A549 (cell line): ENCODE measurements around the gene SLC25A25. TPM values are rescaled to one million over a fixed set of nuclear protein-coding genes. Genes with fewer than 3 reads are reported as not detected.
A peak's percentile ranks its signal among the peaks of the same experiment; 100 is the strongest.

Experiments
- ATAC-seq, 2 experiments: fragments of 200-7000 bp in 1 of 2; fragments of >200 bp in 1 of 2; cut with Nextera tagmentation in 1 of 2; cut with Tn5 transposase in 1 of 2; 3 replicates each; pipeline versions ENCODE4 v1.8.0 to v1.9.1; 2018 to 2020; ENCODE audit warnings: mild to moderate bottlenecking in 1 of 2, moderate library complexity in 1 of 2
- CTCF ChIA-PET: fragments of 300-600 bp; sonication (Branson Sonifier 250); formaldehyde crosslinking; extraction: SDS; loops from one replicate; lab custom pipeline; 2021; ENCODE audit warnings: antibody characterized with exemption, inconsistent platforms; lab: Yijun Ruan, JAX
- POLR2A ChIA-PET: fragments of 350-600 bp; formaldehyde crosslinking; extraction: SDS; loops from one replicate; lab custom pipeline; 2021; ENCODE audit warnings: antibody characterized with exemption, inconsistent platforms; lab: Yijun Ruan, JAX
- DNase-seq, 2 experiments: peaks; one replicate each; pipeline versions ENCODE4 v3.0.0 to v3.0.0-alpha.2; 2011 to 2016; ENCODE audit warnings: low read depth in 1 of 2, low spot score in 1 of 2
- FAIRE-seq: peaks from 2 replicates; lab custom pipeline; 2011; peaks lifted over from hg19 to GRCh38; lab: Jason Lieb, UNC
- H3K27ac ChIP-seq, 2 experiments: fragments of >200 bp; sonication (Bioruptor Twin); formaldehyde crosslinking; 3 replicates each; pipeline ENCODE4 v1.5.1; 2016 to 2017
- H3K4me1 ChIP-seq: fragments of >200 bp; sonication (Bioruptor Twin); formaldehyde crosslinking; 3 replicates; pipeline ENCODE4 v1.6.1; 2016
- H3K4me2 ChIP-seq: fragments of >200 bp; sonication (Bioruptor Twin); formaldehyde crosslinking; 3 replicates; pipeline ENCODE4 v1.6.1; 2016
- H3K4me3 ChIP-seq: fragments of >200 bp; sonication (Bioruptor Twin); formaldehyde crosslinking; 3 replicates; pipeline ENCODE4 v1.5.1; 2016
- H3K9me3 ChIP-seq: fragments of >200 bp; sonication (Bioruptor Twin); formaldehyde crosslinking; 3 replicates; pipeline ENCODE4 v1.6.1; 2016
- CEBPB ChIP-seq, 2 experiments: fragments of >200 bp in 1 of 2; sonication (Bioruptor Twin) in 1 of 2; formaldehyde crosslinking in 1 of 2; IDR thresholded peaks; 2 replicates each; pipeline ENCODE4 v1.6.1; 2012 to 2016
- EHMT2 ChIP-seq: fragments of 200-600 bp; sonication (generic); IDR thresholded peaks from 2 replicates; pipeline ENCODE4 v1.6.1; 2016; ENCODE audit warnings: antibody characterized with exemption, low read depth, mild to moderate bottlenecking, moderate library complexity
- FOSL2 ChIP-seq, 2 experiments: fragments of 450-650 bp in 1 of 2; fragments of >200 bp in 1 of 2; sonication (Bioruptor Twin) in 1 of 2; formaldehyde crosslinking; IDR thresholded peaks; 2 replicates each; pipeline versions ENCODE4 v1.5.0 to v1.6.1; 2016 to 2020; ENCODE audit warnings: mild to moderate bottlenecking in 1 of 2, moderate library complexity in 1 of 2
- FOXS1 ChIP-seq: fragments of 250-450 bp; sonication (Bioruptor Pico); IDR thresholded peaks from 2 replicates; pipeline ENCODE4 v1.5.0; 2020; ENCODE audit warnings: mild to moderate bottlenecking, moderate library complexity
- GATA3 ChIP-seq: IDR thresholded peaks from 2 replicates; pipeline ENCODE4 v1.6.1; 2012; ENCODE audit warnings: borderline replicate concordance
- JUN ChIP-seq, 2 experiments: fragments of >200 bp; sonication (Bioruptor Twin); formaldehyde crosslinking; IDR thresholded peaks; 2 replicates in 1 of 2; 3 replicates in 1 of 2; pipeline ENCODE4 v1.6.1; 2016 to 2017
- JUNB ChIP-seq: fragments of >200 bp; sonication (Bioruptor Twin); formaldehyde crosslinking; IDR thresholded peaks from 2 replicates; pipeline ENCODE4 v1.6.1; 2016
- MAFK ChIP-seq: fragments of 450-650 bp; IDR thresholded peaks from 2 replicates; pipeline ENCODE4 v1.6.1; 2014; ENCODE audit not compliant: partially characterized antibody
- POLR2A ChIP-seq: IDR thresholded peaks from 2 replicates; pipeline ENCODE4 v1.6.1; 2012; ENCODE audit warnings: mild to moderate bottlenecking, low read length
- ZNF302 ChIP-seq: fragments of 250-450 bp; sonication (Bioruptor Pico); IDR thresholded peaks from 2 replicates; pipeline ENCODE4 v1.9.0; 2021; ENCODE audit warnings: inconsistent platforms, mild to moderate bottlenecking, moderate library complexity
- WGBS: methylation state at CpG from one replicate; pipeline ENCODE4 v1.1.6; 2017; ENCODE audit errors: missing lambda C conversion rate; 5-methylcytosine and 5-hydroxymethylcytosine counted together
- polyA plus RNA-seq, 4 experiments: library from polyadenylated mRNA; depleted of rRNA in 3 of 4; stranded (reverse); fragments of >200 nt; fragmentation: RNase III in 1 of 4; extraction: RNeasy Plus Mini Kit Qiagen cat#74134 plus additional on column Dnase treatment in 1 of 4; gene quantifications; 2 replicates in 3 of 4; 3 replicates in 1 of 4; pipeline ENCODE4 v1.2.3, GENCODE V29; 2011 to 2017
- TF ChIP-seq, protein P1 (sequence below): fragments of 200-600 bp; sonication (generic); IDR thresholded peaks from 2 replicates; pipeline ENCODE4 v1.6.1; 2016; ENCODE audit warnings: antibody characterized with exemption, mild to moderate bottlenecking, moderate library complexity
- TF ChIP-seq, protein P2 (sequence below): IDR thresholded peaks from 2 replicates; pipeline ENCODE4 v1.6.1; 2012
- TF ChIP-seq, protein P3 (sequence below): IDR thresholded peaks from 2 replicates; pipeline ENCODE4 v1.6.1; 2012; ENCODE audit warnings: low read depth, borderline replicate concordance

Gene SLC25A25
- polyA plus RNA-seq, 2 of the 4 experiments (the other 2 are of a cell fraction), result 7.0 TPM

DNA sequence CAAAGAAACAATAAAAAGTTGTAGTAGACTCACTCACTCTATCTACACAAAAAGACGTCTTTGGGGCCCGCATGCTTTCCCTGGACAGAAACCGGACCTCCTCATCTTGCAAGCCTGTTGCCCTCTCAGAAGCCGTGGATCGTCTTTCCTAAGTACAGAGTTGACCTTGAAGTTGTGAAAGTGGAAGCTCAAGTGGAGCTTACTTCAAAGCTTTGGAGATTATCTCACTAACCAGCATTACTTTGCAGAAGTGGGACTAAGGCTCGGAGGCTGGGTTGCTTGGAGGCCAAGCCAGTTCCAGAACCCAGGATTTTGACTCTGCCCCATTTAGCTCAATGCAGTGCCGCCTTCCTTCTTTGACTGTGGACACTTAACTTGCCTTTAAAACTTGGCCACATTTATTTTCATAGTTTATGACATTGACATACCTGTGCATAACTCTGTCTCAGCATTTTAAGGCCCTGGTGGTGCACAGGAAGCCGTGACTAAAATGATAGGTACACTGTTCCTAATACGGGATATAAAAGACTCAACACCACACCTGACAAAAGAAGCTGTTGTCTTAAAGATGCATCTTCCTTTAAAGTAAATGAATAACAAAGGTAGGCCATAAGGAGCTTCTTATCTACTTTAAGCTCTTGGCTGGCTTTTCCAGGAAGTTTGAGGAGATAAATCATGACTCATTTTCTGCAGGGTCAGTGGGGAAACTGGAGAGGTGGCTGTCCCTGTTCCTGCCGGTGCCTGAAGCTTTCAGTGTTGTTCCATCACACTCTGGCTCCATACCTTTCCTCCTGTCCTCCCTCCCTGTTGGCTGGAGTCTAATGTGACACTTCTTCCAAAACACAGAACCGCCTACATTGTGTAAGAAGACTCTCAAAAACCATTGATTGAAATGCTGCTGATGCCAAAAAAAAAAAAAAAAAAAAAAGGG lies 10.7 kb downstream of the SLC25A25 start:
- DNase-seq (peak; percentile 76 to 89), ATAC-seq (peak; percentile 82 to 90)
- Histone ChIP-seq H3K27ac (peak overlapping the region; percentile 80 to 88), H3K4me3 (no peak overlapping the region), H3K4me2 (peak overlapping the region; percentile 77), H3K4me1 (peaks cover 56% of the 10 kb centered on the region)
- ChIA-PET POLR2A (interaction anchor here (0.6 to 3.2 kb wide), 5 partner anchors 11 to 145 kb away, joined by 3 to 15 read pairs (median 4); partner anchors contain the start of genes NAIF1 and SLC25A25), CTCF (interaction anchor here (0.6 to 4.8 kb wide), 18 partner anchors 9 to 208 kb away, joined by 3 to 22 read pairs (median 3); partner anchors contain the start of genes NAIF1 and SLC25A25)
- peak in 1 of 2 experiments; percentile 40; a peak in 1 of 5 replicates for TF ChIP-seq JUN (IDR thresholded peaks at IDR 0.05)
- TF ChIP-seq, protein P1, sequence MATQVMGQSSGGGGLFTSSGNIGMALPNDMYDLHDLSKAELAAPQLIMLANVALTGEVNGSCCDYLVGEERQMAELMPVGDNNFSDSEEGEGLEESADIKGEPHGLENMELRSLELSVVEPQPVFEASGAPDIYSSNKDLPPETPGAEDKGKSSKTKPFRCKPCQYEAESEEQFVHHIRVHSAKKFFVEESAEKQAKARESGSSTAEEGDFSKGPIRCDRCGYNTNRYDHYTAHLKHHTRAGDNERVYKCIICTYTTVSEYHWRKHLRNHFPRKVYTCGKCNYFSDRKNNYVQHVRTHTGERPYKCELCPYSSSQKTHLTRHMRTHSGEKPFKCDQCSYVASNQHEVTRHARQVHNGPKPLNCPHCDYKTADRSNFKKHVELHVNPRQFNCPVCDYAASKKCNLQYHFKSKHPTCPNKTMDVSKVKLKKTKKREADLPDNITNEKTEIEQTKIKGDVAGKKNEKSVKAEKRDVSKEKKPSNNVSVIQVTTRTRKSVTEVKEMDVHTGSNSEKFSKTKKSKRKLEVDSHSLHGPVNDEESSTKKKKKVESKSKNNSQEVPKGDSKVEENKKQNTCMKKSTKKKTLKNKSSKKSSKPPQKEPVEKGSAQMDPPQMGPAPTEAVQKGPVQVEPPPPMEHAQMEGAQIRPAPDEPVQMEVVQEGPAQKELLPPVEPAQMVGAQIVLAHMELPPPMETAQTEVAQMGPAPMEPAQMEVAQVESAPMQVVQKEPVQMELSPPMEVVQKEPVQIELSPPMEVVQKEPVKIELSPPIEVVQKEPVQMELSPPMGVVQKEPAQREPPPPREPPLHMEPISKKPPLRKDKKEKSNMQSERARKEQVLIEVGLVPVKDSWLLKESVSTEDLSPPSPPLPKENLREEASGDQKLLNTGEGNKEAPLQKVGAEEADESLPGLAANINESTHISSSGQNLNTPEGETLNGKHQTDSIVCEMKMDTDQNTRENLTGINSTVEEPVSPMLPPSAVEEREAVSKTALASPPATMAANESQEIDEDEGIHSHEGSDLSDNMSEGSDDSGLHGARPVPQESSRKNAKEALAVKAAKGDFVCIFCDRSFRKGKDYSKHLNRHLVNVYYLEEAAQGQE, result no peak
- TF ChIP-seq, protein P2, sequence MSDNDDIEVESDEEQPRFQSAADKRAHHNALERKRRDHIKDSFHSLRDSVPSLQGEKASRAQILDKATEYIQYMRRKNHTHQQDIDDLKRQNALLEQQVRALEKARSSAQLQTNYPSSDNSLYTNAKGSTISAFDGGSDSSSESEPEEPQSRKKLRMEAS, result peak; percentile 19; the same call in 1 of the 2 replicates
- TF ChIP-seq GATA3, result peak; percentile 38; the same call in 1 of the 2 replicates
- peak; percentile 50 for TF ChIP-seq FOSL2 (IDR thresholded peaks at IDR 0.05)
- TF ChIP-seq FOSL2 (CRISPR knock-in tag; IDR thresholded peaks at IDR 0.05), result peak; percentile 88
- peak; percentile 18; the same call in 1 of the 2 replicates for TF ChIP-seq JUNB
- TF ChIP-seq, all 56 proteins: peak for 5
- no peaks in the 10 kb centered on the region for H3K9me3 ChIP-seq
- FAIRE-seq, result no peak
- WGBS, result 15% methylated on average over 11 of the region's 11 CpGs

DNA sequence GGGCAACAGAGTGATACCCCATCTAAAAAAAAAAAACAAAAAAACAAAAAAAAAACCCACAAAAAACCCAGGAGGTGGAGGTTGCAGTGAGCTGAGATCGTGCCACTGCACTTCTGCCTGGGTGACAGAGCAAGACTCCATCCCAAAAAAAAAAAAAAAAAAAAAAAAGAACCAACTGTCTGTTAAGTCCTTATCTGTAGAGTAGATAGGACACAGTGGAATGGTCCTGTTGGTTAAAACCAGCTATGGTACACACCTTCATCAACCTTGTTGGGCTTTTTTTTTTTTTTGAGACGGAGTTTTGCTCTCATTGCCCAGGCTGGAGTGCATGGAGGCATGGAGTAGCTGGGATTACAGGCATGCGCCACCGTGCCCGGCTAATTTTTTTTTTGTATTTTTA lies 12.2 kb downstream of the SLC25A25 start:
- WGBS, result 94% methylated on average over 5 of the region's 5 CpGs
- Histone ChIP-seq H3K4me3 (no peak overlapping the region), H3K27ac (peak overlapping the region; percentile 80 to 88), H3K9me3 (no peaks in the 10 kb centered on the region), H3K4me2 (peak overlapping the region; percentile 5; the same call in 1 of the 3 replicates), H3K4me1 (peaks cover 55% of the 10 kb centered on the region)
- ATAC-seq (no peak), DNase-seq (no peak), FAIRE-seq (no peak)
- CTCF ChIA-PET, result interaction anchor here (0.6 to 3.3 kb wide), 11 partner anchors 11 to 137 kb away, joined by 3 to 22 read pairs (median 3); partner anchors contain the start of genes NAIF1 and SLC25A25
- POLR2A ChIA-PET, result interaction anchor here (3.2 kb wide), 1 partner anchor 13 kb away, joined by 15 read pairs; the partner anchor contains the start of genes NAIF1 and SLC25A25
- TF ChIP-seq EHMT2 (no peak), MAFK (no peak), FOXS1 (CRISPR knock-in tag) (no peak)
- TF ChIP-seq, protein P3, sequence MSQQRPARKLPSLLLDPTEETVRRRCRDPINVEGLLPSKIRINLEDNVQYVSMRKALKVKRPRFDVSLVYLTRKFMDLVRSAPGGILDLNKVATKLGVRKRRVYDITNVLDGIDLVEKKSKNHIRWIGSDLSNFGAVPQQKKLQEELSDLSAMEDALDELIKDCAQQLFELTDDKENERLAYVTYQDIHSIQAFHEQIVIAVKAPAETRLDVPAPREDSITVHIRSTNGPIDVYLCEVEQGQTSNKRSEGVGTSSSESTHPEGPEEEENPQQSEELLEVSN, result no peak

DNA sequence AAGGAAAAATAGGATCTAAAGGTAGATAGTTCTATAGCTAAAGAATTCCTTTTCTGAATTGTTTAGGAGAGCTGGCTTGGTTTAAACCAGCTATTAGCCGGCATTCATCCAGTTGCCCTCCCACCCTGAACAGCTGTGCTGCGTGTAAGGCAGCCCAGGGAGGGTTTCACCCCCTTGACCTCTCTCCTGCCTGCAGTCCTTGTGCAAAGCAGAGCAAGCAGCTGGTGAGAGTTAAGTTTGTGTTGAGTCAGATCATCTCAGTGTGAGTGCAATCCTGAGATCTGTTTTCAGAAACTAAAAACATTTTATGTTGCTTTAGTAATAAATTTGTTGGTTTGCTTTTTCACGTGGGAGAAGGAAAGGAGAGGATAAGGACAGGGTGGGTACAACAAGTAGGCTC lies 13.0 kb downstream of the SLC25A25 start:
- Histone ChIP-seq H3K4me1 (peaks cover 55% of the 10 kb centered on the region), H3K4me3 (no peak overlapping the region), H3K27ac (peak overlapping the region; percentile 80 to 88), H3K4me2 (peak overlapping the region; percentile 50), H3K9me3 (no peaks in the 10 kb centered on the region)
- ATAC-seq (peak in 1 of 2 experiments; percentile 24; a peak in 2 of 6 replicates), FAIRE-seq (no peak), DNase-seq (no peak)
- CTCF ChIA-PET, result interaction anchor here (0.8 to 3.3 kb wide), 10 partner anchors 10 to 138 kb away, joined by 3 to 22 read pairs (median 3); partner anchors contain the start of genes NAIF1 and SLC25A25
- POLR2A ChIA-PET, result no interaction called here
- WGBS, result 17% methylated on average over 3 of the region's 3 CpGs
- TF ChIP-seq GATA3, result no peak
- TF ChIP-seq CEBPB (IDR thresholded peaks at IDR 0.05), result no peak
- TF ChIP-seq POLR2A, result no peak
- TF ChIP-seq ZNF302, result no peak
